ENCODE data around the gene SMKR1. TPM values are rescaled to one million over a fixed set of nuclear protein-coding genes. Genes with fewer than 3 reads are reported as not detected.

The SMKR1 gene
- total and polyA plus RNA-seq, 2 experiments from 2014 or later = 2.1 TPM; not detected in 1

- TF ChIP-seq CTCF (conservative IDR thresholded peaks at IDR 0.05; ENCODE audit: low read depth in 2 of 2) (no peak), NANOG (IDR thresholded peaks at IDR 0.05; ENCODE audit: borderline replicate concordance) (no peak)
Measured at GRCh38 chr7:129456421-129456820, 45.9 kb upstream of the SMKR1 start (continued).

GRCh38 chr7:129457101-129457500 is 45.2 kb upstream of the SMKR1 start:
- H2AFZ ChIP-seq = no peak overlapping the region
- DNase-seq (ENCODE audit: low spot score) (no peak), ATAC-seq (no peak)
- H3K27me3 ChIP-seq (ENCODE audit: insufficient read depth) = no peaks in the 10 kb centered on the region
- H3K79me2 ChIP-seq (replicated peaks; ENCODE audit: insufficient read depth) = no peaks in the 10 kb centered on the region
- no peaks in the 10 kb centered on the region for H3K9me2 ChIP-seq (ENCODE audit: insufficient read depth)
- H3K4me2 ChIP-seq = no peak overlapping the region
- peaks cover 18% of the 10 kb centered on the region for H3K36me3 ChIP-seq (ENCODE audit: insufficient read depth)
- H3K4me3 Mint-ChIP-seq = no peak overlapping the region
- no peaks in the 10 kb centered on the region for H3K4me1 Mint-ChIP-seq
- peaks cover 8% of the 10 kb centered on the region for H3K36me3 Mint-ChIP-seq (ENCODE audit: low read depth)
- H3K27ac ChIP-seq (ENCODE audit: low read depth) = no peak overlapping the region
- no peak overlapping the region for H3K27ac Mint-ChIP-seq
- H3K4me1 ChIP-seq (ENCODE audit: insufficient read depth) = no peaks in the 10 kb centered on the region
- TF ChIP-seq REST (IDR thresholded peaks at IDR 0.05; ENCODE audit: unreplicated experiment) (no peak), CREB1 (CRISPR knock-in tag; IDR thresholded peaks at IDR 0.05; ENCODE audit: low read depth) (no peak), ETS1 (IDR thresholded peaks at IDR 0.05) (no peak), ZNF114 (CRISPR knock-in tag; IDR thresholded peaks at IDR 0.05) (no peak), ZNF462 (CRISPR knock-in tag; IDR thresholded peaks at IDR 0.05) (no peak), EZH2phosphoT487 (IDR thresholded peaks at IDR 0.05; ENCODE audit: unreplicated experiment) (no peak)
- H3F3A ChIP-seq (replicated peaks; ENCODE audit: low read depth) = no peaks in the 10 kb centered on the region
- H4K20me1 ChIP-seq (replicated peaks; ENCODE audit: insufficient read depth) = no peaks in the 10 kb centered on the region
- H3K9me3 Mint-ChIP-seq = no peaks in the 10 kb centered on the region
- H3K4me3 ChIP-seq = no peak overlapping the region
- peaks cover 1% of the 10 kb centered on the region for H3K27me3 Mint-ChIP-seq (ENCODE audit: insufficient read depth, low read depth, poor library complexity)
